Right cardiac atrium (tissue), 5 donors: ENCODE results near the gene UNC50. TPM values are rescaled to one million over a fixed set of nuclear protein-coding genes. Genes with fewer than 3 reads are reported as not detected.

Experiments
- ATAC-seq, 2 donors: fragments of 200-7000 bp; cut with Tn5 transposase; one replicate each; pipeline versions ENCODE4 v1.8.0 to v1.9.1; 2020; ENCODE audit warnings: moderate library complexity in 2 of 2, mild to moderate bottlenecking in 1 of 2
- DNase-seq, 3 donors: peaks; one replicate each; pipeline ENCODE4 v3.0.0-alpha.2; 2020
- H3K27ac ChIP-seq: one replicate; pipeline ENCODE4 v1.5.1; 2013; ENCODE audit warnings: mild to moderate bottlenecking, low read length, control low read depth, moderate library complexity
- H3K27me3 ChIP-seq: one replicate; pipeline ENCODE4 v1.6.1; 2013; ENCODE audit not compliant: control insufficient read depth, insufficient read depth
- H3K4me1 ChIP-seq: one replicate; pipeline ENCODE4 v1.6.1; 2013; ENCODE audit warnings: low read length; ENCODE audit not compliant: control insufficient read depth, insufficient read depth
- H3K4me3 ChIP-seq: one replicate; pipeline ENCODE4 v1.5.1; 2013; ENCODE audit warnings: low read length, control low read depth
- H3K9me3 ChIP-seq: one replicate; pipeline ENCODE4 v1.6.1; 2013; ENCODE audit warnings: low read length; ENCODE audit not compliant: control insufficient read depth
- WGBS: extraction: QIAGEN DNeasy Blood & Tissue Kit; methylation state at CpG from one replicate; pipeline ENCODE4 v1.1.7; 2013; 5-methylcytosine and 5-hydroxymethylcytosine counted together
- intact Hi-C, 4 donors: fragments of 100-400 bp; cut with DNase I; formaldehyde crosslinking; loops; one replicate each; pipeline versions ENCODE4 v1.11.0 to v1.14.0; 2022 to 2023
- long read RNA-seq, 4 donors: library from polyadenylated mRNA; unstranded; transcript quantifications; one replicate each; pipeline ENCODE4 v2.0.0, GENCODE V29; 2020 to 2021
- polyA plus RNA-seq: library from polyadenylated mRNA; stranded (reverse); fragments of 200-250 nt; gene quantifications from one replicate; pipeline ENCODE4 v1.2.3, GENCODE V29; 2013
- total RNA-seq, 4 donors: library from RNA; stranded (reverse); fragmentation: NEBNext Ultra II Directional; extraction: Animal tissue kit (Norgen Biotek cat#: 25700); gene quantifications; one replicate each; pipeline ENCODE4 v1.2.1, GENCODE V29; 2021
- donor health status: healthy with polysubstance abuse.
- donor health status: DM: no; HTN: yes; CAD: no.
- donor health status: DM: no; HTN: no; CAD: no.
- donor health status: DM: no; HTN: yes; CAD: no; lungs with severe emphysema.
- donor health status: DM: yes; HTN: yes; CAD: no.

UNC50 gene, protein sequence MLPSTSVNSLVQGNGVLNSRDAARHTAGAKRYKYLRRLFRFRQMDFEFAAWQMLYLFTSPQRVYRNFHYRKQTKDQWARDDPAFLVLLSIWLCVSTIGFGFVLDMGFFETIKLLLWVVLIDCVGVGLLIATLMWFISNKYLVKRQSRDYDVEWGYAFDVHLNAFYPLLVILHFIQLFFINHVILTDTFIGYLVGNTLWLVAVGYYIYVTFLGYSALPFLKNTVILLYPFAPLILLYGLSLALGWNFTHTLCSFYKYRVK
- total RNA-seq (10 to 100 TPM; 29.4 to 38.1 (median 33.1) TPM), polyA plus RNA-seq (30.8 TPM)
- long read RNA-seq, donor 1, transcript UNC50-201 (6 exons, 1,143 nt): major isoform, 48 of 64 reads
- long read RNA-seq, donor 1, partial matches to known transcripts: 3 of 64 reads
- long read RNA-seq, donor 1, other reads (novel, unspliced or antisense): 11 of 64 reads
- long read RNA-seq, donor 2, transcript UNC50-201 (6 exons, 1,143 nt): major isoform, 11 of 22 reads
- long read RNA-seq, donor 2, partial matches to known transcripts: 5 of 22 reads
- long read RNA-seq, donor 2, other reads (novel, unspliced or antisense): 6 of 22 reads
- long read RNA-seq, donor 3, transcript UNC50-201 (6 exons, 1,143 nt): major isoform, 52 of 91 reads
- long read RNA-seq, donor 3, partial matches to known transcripts: 8 of 91 reads
- long read RNA-seq, donor 3, other reads (novel, unspliced or antisense): 30 of 91 reads
- long read RNA-seq, donor 4, transcript UNC50-201 (6 exons, 1,143 nt): major isoform, 19 of 28 reads
- long read RNA-seq, donor 4, partial matches to known transcripts: 1 of 28 reads
- long read RNA-seq, donor 4, other reads (novel, unspliced or antisense): 8 of 28 reads

DNA sequence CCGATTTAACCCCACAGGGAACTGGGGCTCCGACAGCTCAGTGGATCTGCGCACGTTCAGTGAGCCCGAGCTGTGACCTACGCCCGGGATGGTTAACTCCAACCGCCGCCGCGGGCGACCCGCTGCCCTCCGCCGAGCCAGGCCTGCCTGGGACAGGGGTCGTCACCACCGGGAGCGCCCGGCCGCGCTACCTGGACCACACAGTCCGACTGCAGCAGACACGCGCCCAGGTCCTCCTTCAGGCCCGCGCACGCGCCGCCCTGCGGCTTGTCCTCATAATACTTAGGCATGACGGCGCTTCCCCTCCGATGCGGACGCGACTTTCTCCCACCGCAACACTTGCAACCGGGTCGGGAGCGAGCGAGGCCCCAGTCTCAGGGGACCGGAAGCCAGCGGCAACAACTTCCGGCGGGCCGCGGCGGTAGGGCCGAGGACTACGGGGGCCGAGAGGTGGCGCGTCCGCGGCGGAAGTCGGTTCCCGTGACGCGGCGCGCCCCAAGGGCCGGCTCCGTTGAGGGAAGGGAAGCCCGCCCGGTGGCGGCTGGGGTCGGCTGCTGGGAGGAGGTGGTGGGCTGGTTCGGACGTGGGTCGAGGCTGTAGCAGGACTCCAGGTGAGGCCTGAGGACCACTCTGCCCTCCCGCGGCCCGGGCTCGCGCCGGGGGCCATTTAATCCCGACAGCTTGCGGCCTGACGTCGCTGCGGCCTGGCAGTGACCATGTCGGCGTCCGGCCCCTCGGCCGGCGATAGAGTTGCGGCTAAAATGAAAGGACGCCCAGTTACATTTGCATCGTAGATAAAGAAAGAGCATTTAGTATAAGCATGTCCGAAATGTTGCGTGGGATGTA lies at the start of gene UNC50, which contains the start of gene COA5:
TSS of gene UNC50 (plus strand) at position 474 of the 846 bp plus-strand sequence. CDS start 1,171 bp downstream, outside the sequence.
TSS of gene COA5 (minus strand) at position 397 of the 846 bp plus-strand sequence. CDS start at position 290, 107 bp downstream.
- H3K27ac ChIP-seq: peak within 1 kb of the TSS; percentile 88
- H3K4me3 ChIP-seq: peak within 1 kb of the TSS; percentile 67
- H3K4me1 ChIP-seq: peaks cover 7% of the 10 kb centered on the region
- WGBS: under 1% methylated on average over 93 of the region's 93 CpGs
- ATAC-seq (peak; percentile 97 to 98), DNase-seq (peak; percentile 93 to 97 (median 96))
- H3K27me3 ChIP-seq: no peaks in the 10 kb centered on the region
- intact Hi-C loops: loop anchor here in 3 of 4 donors (5.0 to 10.0 kb wide), 2 partner anchors 194 to 196 kb away; no protein-coding TSS in a partner anchor
- H3K9me3 ChIP-seq: no peaks in the 10 kb centered on the region

DNA sequence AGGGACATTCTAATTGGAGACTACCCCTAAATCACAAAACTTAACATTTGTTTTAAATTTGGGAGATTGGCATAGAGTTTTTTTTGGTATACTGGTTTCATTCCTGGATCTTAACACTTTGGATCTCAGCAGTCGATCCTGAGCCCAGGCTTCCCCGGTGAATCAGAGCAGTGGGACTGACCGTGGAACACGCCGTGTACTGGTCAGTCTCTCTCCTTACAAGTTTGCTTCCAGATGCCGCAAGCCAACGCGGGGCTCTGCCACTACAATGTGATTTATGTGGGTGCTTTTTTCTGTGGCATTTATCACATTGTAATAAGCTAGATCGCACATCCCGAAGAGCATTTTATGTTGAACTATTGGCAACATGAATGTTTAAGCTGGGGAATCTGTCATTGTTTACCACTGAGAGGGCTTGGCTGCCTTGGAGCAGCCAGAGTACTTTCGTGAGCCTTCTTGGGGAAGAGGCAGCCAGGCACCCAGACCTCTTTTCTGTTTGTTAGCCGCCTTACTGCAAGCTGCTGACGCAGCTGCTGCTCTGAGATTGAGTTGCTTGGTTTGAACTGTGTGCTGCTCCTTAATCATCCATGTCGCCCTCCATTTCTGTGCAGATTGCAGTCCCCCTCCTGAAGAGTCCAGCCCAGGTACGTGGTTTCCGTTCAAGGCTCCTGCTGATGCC lies 49.4 kb upstream of the UNC50 start:
- intact Hi-C loops: no loop called here
- Histone ChIP-seq H3K9me3 (no peaks in the 10 kb centered on the region), H3K27ac (no peak overlapping the region), H3K4me3 (no peak overlapping the region), H3K4me1 (peaks cover 13% of the 10 kb centered on the region), H3K27me3 (no peaks in the 10 kb centered on the region)
- ATAC-seq: no peak
- no peak for DNase-seq
- 98% methylated on average over 16 of the region's 16 CpGs for WGBS

DNA sequence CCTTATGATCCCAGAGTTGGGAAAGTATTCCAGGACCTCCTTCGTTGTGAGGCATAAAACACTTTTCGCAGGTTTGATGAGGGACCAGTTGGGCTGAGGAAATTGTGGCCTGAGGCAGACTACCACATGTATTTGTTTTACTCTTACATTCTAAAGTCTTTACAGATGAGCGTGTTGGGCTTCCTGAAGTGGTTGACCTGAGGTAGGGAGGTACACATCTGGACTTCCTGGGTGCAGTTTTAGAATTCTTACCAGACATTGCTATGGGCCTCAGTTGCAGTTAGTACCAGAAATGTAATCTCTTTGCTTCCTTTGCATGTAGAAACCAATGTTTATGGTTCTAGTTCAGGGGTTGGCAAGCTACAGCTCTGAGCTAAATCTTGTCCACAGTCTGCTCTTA lies 48.8 kb upstream of the UNC50 start:
- intact Hi-C loops: no loop called here
- DNase-seq (no peak), ATAC-seq (no peak)
- 94% methylated on average over 3 of the region's 3 CpGs for WGBS
- Histone ChIP-seq H3K4me1 (peaks cover 13% of the 10 kb centered on the region), H3K27me3 (no peaks in the 10 kb centered on the region), H3K27ac (no peak overlapping the region), H3K4me3 (no peak overlapping the region), H3K9me3 (no peaks in the 10 kb centered on the region)

DNA sequence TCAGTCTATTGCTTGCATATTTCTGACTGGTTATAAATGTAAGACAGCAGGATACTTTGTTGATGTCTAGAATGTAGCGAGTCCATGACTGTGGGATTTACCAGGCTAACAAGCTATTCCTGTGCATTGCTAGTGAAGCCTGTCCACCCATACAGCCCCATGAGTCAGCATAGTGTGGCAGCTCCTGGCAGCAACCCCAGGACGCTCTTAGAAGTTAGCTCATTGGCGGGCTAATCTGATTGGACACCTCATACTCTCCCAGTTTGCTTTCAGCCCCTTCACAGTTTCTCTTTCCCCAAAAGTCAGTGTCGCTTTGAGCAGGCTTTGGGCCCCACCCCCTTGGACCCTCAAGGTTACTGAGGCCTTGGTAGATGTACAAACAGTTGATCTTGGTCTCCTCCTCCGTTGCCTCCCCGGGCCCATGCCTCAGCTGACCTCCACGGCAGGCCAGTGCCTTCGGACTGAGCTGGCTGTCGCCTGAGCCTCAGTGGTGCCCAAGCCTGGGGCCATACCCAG lies 48.1 kb upstream of the UNC50 start:
- intact Hi-C loops: loop anchor here in 1 of 4 donors (10.0 kb wide), 1 partner anchor 116 kb away; the partner anchor contains the start of gene INPP4A
- Histone ChIP-seq H3K4me1 (peaks cover 13% of the 10 kb centered on the region), H3K4me3 (no peak overlapping the region), H3K27ac (no peak overlapping the region), H3K9me3 (no peaks in the 10 kb centered on the region), H3K27me3 (no peaks in the 10 kb centered on the region)
- WGBS: 83% methylated on average over 9 of the region's 9 CpGs
- DNase-seq (peak; percentile 47 to 76 (median 74)), ATAC-seq (peak; percentile 82 to 87)

DNA sequence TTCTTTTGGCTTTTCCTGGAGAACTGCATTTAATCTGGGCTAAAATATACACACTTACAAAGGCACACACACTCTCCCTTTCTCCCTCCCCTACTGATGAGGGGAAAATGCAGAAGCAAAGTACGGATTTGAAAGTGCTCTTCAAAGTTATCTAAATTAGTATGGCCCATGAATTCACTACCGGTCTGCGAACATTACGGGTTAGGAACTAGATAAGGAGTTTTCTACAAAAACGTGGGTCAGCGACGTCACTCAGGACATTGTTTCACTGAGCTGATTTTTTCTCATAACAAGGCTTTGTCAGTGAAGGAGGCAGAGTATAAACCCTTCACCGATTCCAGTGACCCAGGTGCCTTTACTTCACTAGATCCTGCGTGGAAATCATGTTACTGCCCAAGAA lies 47.4 kb upstream of the UNC50 start:
- DNase-seq (no peak), ATAC-seq (no peak)
- peaks cover 13% of the 10 kb centered on the region for H3K4me1 ChIP-seq
- H3K4me3 ChIP-seq: no peak overlapping the region
- no peaks in the 10 kb centered on the region for H3K9me3 ChIP-seq
- intact Hi-C loops: loop anchor here in 1 of 4 donors (10.0 kb wide), 1 partner anchor 116 kb away; the partner anchor contains the start of gene INPP4A
- WGBS: 85% methylated on average over 9 of the region's 9 CpGs
- H3K27me3 ChIP-seq: no peaks in the 10 kb centered on the region
- no peak overlapping the region for H3K27ac ChIP-seq

DNA sequence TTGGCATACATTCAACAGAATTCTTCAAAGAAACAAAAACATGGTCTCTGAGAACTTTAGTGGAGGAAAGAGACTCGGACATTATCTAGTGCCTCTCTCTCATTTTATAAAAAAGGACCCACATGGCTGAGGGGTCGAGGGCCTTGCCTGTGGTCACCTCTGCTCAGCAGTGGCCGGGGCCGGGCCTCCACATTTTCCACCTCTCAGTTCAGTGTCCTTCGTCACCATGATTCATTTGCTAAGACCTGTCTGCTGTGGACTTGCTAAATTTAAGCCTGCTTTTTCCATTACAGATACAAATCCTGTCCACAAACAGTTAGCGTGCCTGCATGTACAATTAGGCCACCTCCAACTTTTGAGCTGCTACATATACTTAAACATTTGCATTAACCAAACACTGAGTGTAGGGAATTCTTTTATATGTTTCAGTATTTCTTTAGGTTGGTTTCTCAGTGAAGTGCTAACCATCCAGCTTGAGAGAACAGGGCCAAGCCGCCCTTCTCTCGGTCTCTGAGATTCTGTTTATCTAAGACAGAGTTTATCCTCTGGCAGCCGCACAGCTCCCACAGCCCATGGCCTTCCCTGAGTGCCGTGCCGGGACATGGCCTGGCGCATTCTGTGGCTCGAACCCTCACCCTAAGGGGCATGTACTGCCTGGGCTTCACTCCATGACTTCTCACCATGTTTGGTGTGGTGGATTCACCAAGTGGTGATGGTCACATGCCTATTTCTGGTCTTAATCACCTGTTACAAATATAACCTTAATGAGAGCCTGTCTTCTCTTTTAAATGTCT lies 46.3 kb upstream of the UNC50 start:
- Histone ChIP-seq H3K27me3 (no peaks in the 10 kb centered on the region), H3K27ac (peak overlapping the region; percentile 59), H3K9me3 (no peaks in the 10 kb centered on the region), H3K4me1 (peaks cover 13% of the 10 kb centered on the region), H3K4me3 (no peak overlapping the region)
- ATAC-seq: peak; percentile 36 to 58
- 61% methylated on average over 13 of the region's 13 CpGs for WGBS
- intact Hi-C loops: loop anchor here in 1 of 4 donors (10.0 kb wide), 1 partner anchor 117 kb away; the partner anchor contains the start of gene INPP4A
- no peak for DNase-seq

DNA sequence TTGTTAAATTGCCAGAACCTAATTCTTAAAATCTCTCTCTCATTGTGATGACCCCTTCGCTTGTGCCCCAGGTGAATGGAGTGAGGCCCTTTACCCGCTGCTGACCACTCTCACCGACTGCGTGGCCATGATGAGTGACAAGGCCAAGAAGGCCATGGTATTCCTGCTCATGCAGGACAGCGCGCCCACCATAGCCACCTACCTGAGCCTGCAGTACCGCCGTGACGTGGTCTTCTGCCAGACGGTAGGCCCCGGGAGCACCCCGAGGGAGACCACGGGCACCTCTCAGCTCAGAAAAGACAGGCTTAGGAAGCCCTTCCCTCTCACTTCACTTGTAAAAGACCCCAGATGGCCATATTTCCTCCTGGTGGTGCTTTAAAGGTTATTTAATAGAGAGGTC lies 45.0 kb upstream of the UNC50 start:
- 98% methylated on average over 13 of the region's 13 CpGs for WGBS
- intact Hi-C loops: loop anchor here in 1 of 4 donors (10.0 kb wide), 1 partner anchor 119 kb away; the partner anchor contains the start of gene INPP4A

DNA sequence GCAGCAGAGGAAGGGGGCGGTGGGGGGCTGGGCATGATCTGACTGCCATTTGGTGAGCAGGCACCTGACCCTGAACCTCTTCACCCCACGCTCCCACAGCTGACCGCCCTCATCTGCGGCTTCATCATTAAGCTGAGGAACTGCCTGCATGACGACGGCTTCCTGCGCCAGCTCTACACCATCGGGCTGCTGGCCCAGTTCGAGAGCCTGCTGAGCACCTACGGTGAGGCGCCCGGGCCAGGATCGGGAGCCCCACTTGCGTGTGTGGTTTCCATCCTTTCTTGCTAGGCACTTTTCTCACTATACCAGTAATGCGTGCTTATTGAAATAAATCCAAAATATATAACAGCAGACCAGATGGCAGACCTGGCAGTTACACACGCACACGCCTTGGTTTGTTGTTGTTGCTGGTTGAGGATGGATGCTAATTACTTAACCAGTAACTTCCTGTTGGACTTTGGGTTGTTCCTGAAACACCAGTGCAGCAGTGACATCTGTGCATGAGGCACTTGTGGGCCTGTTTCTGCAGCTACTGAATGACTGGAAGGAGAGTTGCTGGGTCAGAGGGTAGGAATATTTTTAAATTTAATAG lies 43.8 kb upstream of the UNC50 start:
- Histone ChIP-seq H3K27me3 (no peaks in the 10 kb centered on the region), H3K9me3 (no peaks in the 10 kb centered on the region), H3K27ac (no peak overlapping the region), H3K4me3 (no peak overlapping the region), H3K4me1 (peaks cover 12% of the 10 kb centered on the region)
- WGBS: 74% methylated on average over 17 of the region's 17 CpGs
- ATAC-seq (no peak), DNase-seq (no peak)
- intact Hi-C loops: loop anchor here in 1 of 4 donors (10.0 kb wide), 1 partner anchor 120 kb away; the partner anchor contains the start of gene INPP4A

More for the DNA sequence above, 45.0 kb upstream of the UNC50 start:
- no peak for DNase-seq
- no peak overlapping the region for H3K4me3 ChIP-seq
- peaks cover 13% of the 10 kb centered on the region for H3K4me1 ChIP-seq
- H3K27ac ChIP-seq: no peak overlapping the region
- no peaks in the 10 kb centered on the region for H3K9me3 ChIP-seq
- no peak for ATAC-seq
- no peaks in the 10 kb centered on the region for H3K27me3 ChIP-seq
